Measurements from ENCODE around the gene RMP24.

Gene RMP24

DNA sequence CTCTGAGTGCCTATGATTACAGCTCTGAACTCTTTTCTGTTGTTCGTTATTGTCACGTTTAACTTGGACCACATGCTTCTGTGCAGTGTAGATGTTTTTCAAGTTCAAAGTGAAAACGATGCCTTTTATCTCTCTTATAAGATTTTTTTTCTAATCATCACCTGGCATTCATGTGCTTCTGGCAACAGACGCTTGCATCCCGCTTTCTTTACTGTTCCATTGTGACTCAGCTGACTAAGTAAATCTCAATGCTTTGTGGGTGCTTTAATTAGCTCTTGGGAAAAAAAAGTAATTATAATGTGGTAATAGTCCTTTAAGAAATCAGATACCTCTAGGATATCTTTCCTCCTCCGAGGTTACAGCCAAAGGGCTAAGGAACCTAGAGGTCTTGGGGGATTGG is 31.2 kb upstream of the RMP24 start:
- H3K27ac Mint-ChIP-seq, result no peak overlapping the region
- Histone ChIP-seq H3K27me3 (ENCODE audit: insufficient read depth) (no peaks in the 10 kb centered on the region), H3K9me2 (ENCODE audit: insufficient read depth) (no peaks in the 10 kb centered on the region), H3K27ac (ENCODE audit: low read depth) (no peak overlapping the region), H3K4me2 (no peak overlapping the region), H2AFZ (no peak overlapping the region), H3F3A (replicated peaks; ENCODE audit: low read depth) (no peaks in the 10 kb centered on the region), H3K4me3 (no peak overlapping the region), H3K4me1 (ENCODE audit: insufficient read depth) (peaks cover 14% of the 10 kb centered on the region), H3K36me3 (ENCODE audit: insufficient read depth) (peaks cover 32% of the 10 kb centered on the region; the same call in 1 of the 2 replicates), H3K79me2 (replicated peaks; ENCODE audit: insufficient read depth) (peaks cover 10% of the 10 kb centered on the region), H4K20me1 (replicated peaks; ENCODE audit: insufficient read depth) (no peaks in the 10 kb centered on the region)
- no peaks in the 10 kb centered on the region for H3K27me3 Mint-ChIP-seq (ENCODE audit: insufficient read depth, low read depth, poor library complexity)
- TF ChIP-seq STAT1 (IDR thresholded peaks at IDR 0.05; ENCODE audit: unreplicated experiment) (no peak), CREB1 (CRISPR knock-in tag; IDR thresholded peaks at IDR 0.05; ENCODE audit: low read depth) (no peak), POLR2AphosphoS5 (IDR thresholded peaks at IDR 0.05; ENCODE audit: low read depth) (no peak), ETS1 (IDR thresholded peaks at IDR 0.05) (no peak), EZH2phosphoT487 (IDR thresholded peaks at IDR 0.05; ENCODE audit: unreplicated experiment) (no peak), ZNF331 (CRISPR knock-in tag; IDR thresholded peaks at IDR 0.05; ENCODE audit: low read depth) (no peak), EZH2 (IDR thresholded peaks at IDR 0.05; ENCODE audit: low read depth, unreplicated experiment) (no peak), ZNF114 (CRISPR knock-in tag; IDR thresholded peaks at IDR 0.05) (no peak), NANOG (IDR thresholded peaks at IDR 0.05; ENCODE audit: borderline replicate concordance) (no peak), ZNF462 (CRISPR knock-in tag; IDR thresholded peaks at IDR 0.05) (no peak), JUNB (IDR thresholded peaks at IDR 0.05; ENCODE audit: unreplicated experiment) (no peak)
- TF ChIP-seq, protein P1, sequence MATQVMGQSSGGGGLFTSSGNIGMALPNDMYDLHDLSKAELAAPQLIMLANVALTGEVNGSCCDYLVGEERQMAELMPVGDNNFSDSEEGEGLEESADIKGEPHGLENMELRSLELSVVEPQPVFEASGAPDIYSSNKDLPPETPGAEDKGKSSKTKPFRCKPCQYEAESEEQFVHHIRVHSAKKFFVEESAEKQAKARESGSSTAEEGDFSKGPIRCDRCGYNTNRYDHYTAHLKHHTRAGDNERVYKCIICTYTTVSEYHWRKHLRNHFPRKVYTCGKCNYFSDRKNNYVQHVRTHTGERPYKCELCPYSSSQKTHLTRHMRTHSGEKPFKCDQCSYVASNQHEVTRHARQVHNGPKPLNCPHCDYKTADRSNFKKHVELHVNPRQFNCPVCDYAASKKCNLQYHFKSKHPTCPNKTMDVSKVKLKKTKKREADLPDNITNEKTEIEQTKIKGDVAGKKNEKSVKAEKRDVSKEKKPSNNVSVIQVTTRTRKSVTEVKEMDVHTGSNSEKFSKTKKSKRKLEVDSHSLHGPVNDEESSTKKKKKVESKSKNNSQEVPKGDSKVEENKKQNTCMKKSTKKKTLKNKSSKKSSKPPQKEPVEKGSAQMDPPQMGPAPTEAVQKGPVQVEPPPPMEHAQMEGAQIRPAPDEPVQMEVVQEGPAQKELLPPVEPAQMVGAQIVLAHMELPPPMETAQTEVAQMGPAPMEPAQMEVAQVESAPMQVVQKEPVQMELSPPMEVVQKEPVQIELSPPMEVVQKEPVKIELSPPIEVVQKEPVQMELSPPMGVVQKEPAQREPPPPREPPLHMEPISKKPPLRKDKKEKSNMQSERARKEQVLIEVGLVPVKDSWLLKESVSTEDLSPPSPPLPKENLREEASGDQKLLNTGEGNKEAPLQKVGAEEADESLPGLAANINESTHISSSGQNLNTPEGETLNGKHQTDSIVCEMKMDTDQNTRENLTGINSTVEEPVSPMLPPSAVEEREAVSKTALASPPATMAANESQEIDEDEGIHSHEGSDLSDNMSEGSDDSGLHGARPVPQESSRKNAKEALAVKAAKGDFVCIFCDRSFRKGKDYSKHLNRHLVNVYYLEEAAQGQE (IDR thresholded peaks at IDR 0.05; ENCODE audit: unreplicated experiment), result no peak
- TF ChIP-seq, protein P2, sequence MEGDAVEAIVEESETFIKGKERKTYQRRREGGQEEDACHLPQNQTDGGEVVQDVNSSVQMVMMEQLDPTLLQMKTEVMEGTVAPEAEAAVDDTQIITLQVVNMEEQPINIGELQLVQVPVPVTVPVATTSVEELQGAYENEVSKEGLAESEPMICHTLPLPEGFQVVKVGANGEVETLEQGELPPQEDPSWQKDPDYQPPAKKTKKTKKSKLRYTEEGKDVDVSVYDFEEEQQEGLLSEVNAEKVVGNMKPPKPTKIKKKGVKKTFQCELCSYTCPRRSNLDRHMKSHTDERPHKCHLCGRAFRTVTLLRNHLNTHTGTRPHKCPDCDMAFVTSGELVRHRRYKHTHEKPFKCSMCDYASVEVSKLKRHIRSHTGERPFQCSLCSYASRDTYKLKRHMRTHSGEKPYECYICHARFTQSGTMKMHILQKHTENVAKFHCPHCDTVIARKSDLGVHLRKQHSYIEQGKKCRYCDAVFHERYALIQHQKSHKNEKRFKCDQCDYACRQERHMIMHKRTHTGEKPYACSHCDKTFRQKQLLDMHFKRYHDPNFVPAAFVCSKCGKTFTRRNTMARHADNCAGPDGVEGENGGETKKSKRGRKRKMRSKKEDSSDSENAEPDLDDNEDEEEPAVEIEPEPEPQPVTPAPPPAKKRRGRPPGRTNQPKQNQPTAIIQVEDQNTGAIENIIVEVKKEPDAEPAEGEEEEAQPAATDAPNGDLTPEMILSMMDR (conservative IDR thresholded peaks at IDR 0.05; ENCODE audit: low read depth in 2 of 2), result no peak
- no peaks in the 10 kb centered on the region for H3K9me3 Mint-ChIP-seq
- H3K36me3 Mint-ChIP-seq (ENCODE audit: low read depth), result peaks cover 38% of the 10 kb centered on the region
- ATAC-seq (no peak), DNase-seq (ENCODE audit: low spot score) (no peak)
- H3K4me3 Mint-ChIP-seq, result no peak overlapping the region
- H3K4me1 Mint-ChIP-seq, result peaks cover 15% of the 10 kb centered on the region

Data from GM23338 (cell line).